GM12891 (cell line): Measurements from ENCODE around the gene TRIM33. TPM values are rescaled to one million over a fixed set of nuclear protein-coding genes. Genes with fewer than 3 reads are reported as not detected.

Experiments
- DNase-seq: peaks from one replicate; pipeline ENCODE4 v3.0.0; 2011; ENCODE audit warnings: low spot score; ENCODE audit not compliant: insufficient read length
- FAIRE-seq: peaks from 2 replicates; lab custom pipeline; 2011; peaks lifted over from hg19 to GRCh38; lab: Jason Lieb, UNC
- PAX5 ChIP-seq: IDR thresholded peaks from 2 replicates; pipeline ENCODE4 v1.6.1; 2011; ENCODE audit warnings: low read length, moderate library complexity, mild to moderate bottlenecking; ENCODE audit not compliant: insufficient read depth, severe bottlenecking
- POLR2A ChIP-seq: IDR thresholded peaks from 2 replicates; pipeline ENCODE4 v1.6.1; 2011; ENCODE audit warnings: low read depth, low read length, control low read depth
- POLR2AphosphoS5 ChIP-seq: IDR thresholded peaks from 2 replicates; pipeline ENCODE4 v1.6.1; 2011; ENCODE audit warnings: low read depth, low read length, control low read depth
- POU2F2 ChIP-seq: IDR thresholded peaks from 2 replicates; pipeline ENCODE4 v1.6.1; 2011; ENCODE audit warnings: low read depth, mild to moderate bottlenecking, control low read depth, low read length, moderate library complexity
- SPI1 ChIP-seq: IDR thresholded peaks from 2 replicates; pipeline ENCODE4 v1.6.1; 2011; ENCODE audit warnings: low read depth, low read length, control low read depth
- TAF1 ChIP-seq: IDR thresholded peaks from 2 replicates; pipeline ENCODE4 v1.6.1; 2011; ENCODE audit warnings: low read depth, low read length, control low read depth
- polyA plus RNA-seq: library from polyadenylated mRNA; unstranded; fragments of >200 nt; gene quantifications from one replicate; pipeline ENCODE4 v1.2.1, GENCODE V29; 2012; ENCODE audit warnings: low read depth, missing spikeins, inconsistent platforms; ENCODE audit not compliant: missing spikeins

TRIM33 gene
- 10.7 TPM for polyA plus RNA-seq

- peak; percentile 97 for FAIRE-seq
- no peak for TF ChIP-seq PAX5
- TF ChIP-seq POLR2AphosphoS5: peak; percentile 72
- TF ChIP-seq TAF1: peak; percentile 80
- TF ChIP-seq POLR2A: peak; percentile 88
- no peak for TF ChIP-seq SPI1
- TF ChIP-seq POU2F2: 0 out of 2 replicates have a peak, but pooled peaks have one; percentile 45
- DNase-seq: peak; percentile 75
Measured at GRCh38 chr1:114511032-114511785, at the start of gene TRIM33. Gene TRIM33, minus strand, starts transcription at chr1:114511203. Its CDS starts 127 bp downstream, at chr1:114511076.

- TF ChIP-seq TAF1 (no peak), PAX5 (no peak), SPI1 (peak; percentile 46; the same call in 1 of the 2 replicates), POLR2A (no peak), POLR2AphosphoS5 (no peak), POU2F2 (no peak)
- FAIRE-seq (peak; percentile 69), DNase-seq (no peak)
Measured at GRCh38 chr1:114559356-114559755, 48.4 kb upstream of the TRIM33 start.

- TF ChIP-seq POU2F2: no peak
- TF ChIP-seq SPI1: no peak
- no peak for TF ChIP-seq TAF1
- no peak for TF ChIP-seq POLR2A
- FAIRE-seq (no peak), DNase-seq (no peak)
Measured at GRCh38 chr1:114558544-114558943, 47.5 kb upstream of the TRIM33 start.

GRCh38 chr1:114554577-114554976 is 43.6 kb upstream of the TRIM33 start:
- TF ChIP-seq POLR2AphosphoS5 (no peak), POLR2A (no peak), SPI1 (no peak), PAX5 (no peak), TAF1 (no peak), POU2F2 (no peak)
- FAIRE-seq (no peak), DNase-seq (no peak)

GRCh38 chr1:114552106-114552639 is 41.2 kb upstream of the TRIM33 start:
- no peak for DNase-seq
- TF ChIP-seq SPI1: no peak
- no peak for TF ChIP-seq TAF1
- no peak for TF ChIP-seq PAX5
- no peak for TF ChIP-seq POLR2A
- no peak for FAIRE-seq

GRCh38 chr1:114551400-114551799 is 40.4 kb upstream of the TRIM33 start:
- TF ChIP-seq POLR2AphosphoS5 (no peak), TAF1 (no peak), PAX5 (no peak), SPI1 (no peak), POLR2A (no peak), POU2F2 (no peak)
- no peak for FAIRE-seq
- DNase-seq: no peak

GRCh38 chr1:114550336-114550735 is 39.3 kb upstream of the TRIM33 start:
- FAIRE-seq (no peak), DNase-seq (no peak)
- TF ChIP-seq TAF1 (no peak), PAX5 (no peak), POLR2AphosphoS5 (no peak), SPI1 (no peak)

- no peak for TF ChIP-seq PAX5
- no peak for TF ChIP-seq TAF1
- no peak for TF ChIP-seq POLR2AphosphoS5
- TF ChIP-seq POU2F2: no peak
- no peak for TF ChIP-seq POLR2A
- TF ChIP-seq SPI1: no peak
- FAIRE-seq: no peak
Measured at GRCh38 chr1:114549137-114549536, 38.1 kb upstream of the TRIM33 start.

GRCh38 chr1:114547076-114547475 is 36.1 kb upstream of the TRIM33 start:
- FAIRE-seq (no peak), DNase-seq (no peak)
- TF ChIP-seq SPI1 (no peak), PAX5 (no peak), POLR2A (no peak), POLR2AphosphoS5 (no peak), TAF1 (no peak), POU2F2 (no peak)

More at GRCh38 chr1:114549137-114549536, 38.1 kb upstream of the TRIM33 start:
- DNase-seq: no peak

GRCh38 chr1:114545796-114546195 is 34.8 kb upstream of the TRIM33 start:
- TF ChIP-seq POU2F2: no peak
- TF ChIP-seq PAX5: no peak
- no peak for TF ChIP-seq TAF1
- TF ChIP-seq POLR2AphosphoS5: no peak
- no peak for TF ChIP-seq POLR2A
- no peak for TF ChIP-seq SPI1
- no peak for DNase-seq
- no peak for FAIRE-seq

GRCh38 chr1:114545315-114545714 is 34.3 kb upstream of the TRIM33 start:
- TF ChIP-seq TAF1: no peak
- no peak for DNase-seq
- FAIRE-seq: no peak
